NCI-H2227 (cell line): ENCODE results near the gene LAMB4.
"Not testable (repeated sequence)": the region's sequence is repeated elsewhere in the genome, so short reads cannot be mapped to it uniquely, and the experiment has no call there.

ENCODE experiments used
- DNase-seq: peaks from one replicate; lab custom pipeline; 2025; ENCODE audit not compliant: unreplicated experiment; lab: John Stamatoyannopoulos, UW

Gene LAMB4

DNA sequence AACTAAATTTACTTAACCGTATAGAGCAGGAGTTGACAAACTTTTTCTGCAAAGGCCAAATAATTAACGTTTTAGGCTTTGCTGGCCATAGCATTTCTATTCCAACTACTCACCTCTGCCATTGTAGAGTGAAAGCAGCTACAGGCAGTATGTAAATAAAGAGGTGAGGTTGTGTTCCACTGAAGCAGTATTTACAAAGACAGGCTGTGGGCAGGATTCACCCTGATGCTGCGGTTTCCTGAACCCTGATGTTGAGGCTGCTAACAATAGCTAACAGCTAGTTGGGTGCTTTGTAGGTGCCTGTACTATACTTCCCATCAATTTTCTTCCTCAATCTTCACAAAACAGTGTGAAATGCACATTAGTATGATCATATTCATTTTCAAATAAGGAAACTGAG, 80.2 kb downstream of the LAMB4 start:
- DNase-seq, result no peak

GRCh38 chr7:108048422-108048821, 81.7 kb downstream of the LAMB4 start:
- DNase-seq, result no peak

DNA sequence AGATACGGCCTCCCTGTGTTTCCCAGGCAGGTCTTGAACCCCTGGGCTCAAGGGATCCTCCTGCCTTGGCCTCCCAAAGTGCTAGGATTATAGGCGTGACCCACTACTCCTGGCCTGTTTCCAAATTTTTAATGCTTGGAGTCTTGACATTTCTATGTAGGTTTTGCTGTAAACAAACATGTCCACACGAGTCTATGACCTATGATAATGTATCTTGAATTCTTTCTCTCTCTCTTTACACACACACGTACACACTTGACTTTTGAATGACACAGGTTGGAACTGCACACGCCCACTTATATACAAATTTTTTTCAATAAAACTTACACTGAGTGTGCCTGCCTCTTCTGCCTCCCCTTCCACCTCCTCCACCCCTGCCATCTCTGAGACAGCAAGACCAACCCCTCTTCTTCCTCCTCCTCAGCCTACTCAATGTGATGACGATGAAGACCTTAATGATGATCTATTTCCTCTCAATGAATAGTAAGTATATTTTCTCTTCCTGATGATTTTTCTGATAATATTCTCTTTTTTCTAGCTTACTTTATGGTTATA, 83.1 kb downstream of the LAMB4 start:
- DNase-seq, result no peak

GRCh38 chr7:108045669-108046068, 84.5 kb downstream of the LAMB4 start:
- no peak for DNase-seq

GRCh38 chr7:108045154-108045553, 85.0 kb downstream of the LAMB4 start:
- DNase-seq, result no peak

DNA sequence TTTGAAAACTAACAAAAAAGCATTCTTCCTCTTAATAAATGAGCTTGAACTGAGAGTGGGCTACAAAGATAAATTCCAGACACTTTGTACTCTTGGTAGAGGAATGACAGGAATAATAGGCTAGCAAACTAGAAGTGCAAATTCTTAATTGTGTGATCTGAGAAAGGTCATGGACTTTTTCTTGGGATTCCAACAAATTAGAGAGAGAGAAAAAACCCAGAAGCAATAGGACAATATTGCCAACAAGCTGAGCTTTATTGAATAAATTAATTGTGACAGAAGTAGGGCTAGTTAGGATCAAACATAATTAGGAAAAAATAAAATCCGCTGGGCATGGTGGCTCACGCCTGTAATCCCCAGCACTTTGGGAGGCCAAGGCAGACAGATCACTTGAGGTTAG, 85.8 kb downstream of the LAMB4 start:
- no peak for DNase-seq

DNA sequence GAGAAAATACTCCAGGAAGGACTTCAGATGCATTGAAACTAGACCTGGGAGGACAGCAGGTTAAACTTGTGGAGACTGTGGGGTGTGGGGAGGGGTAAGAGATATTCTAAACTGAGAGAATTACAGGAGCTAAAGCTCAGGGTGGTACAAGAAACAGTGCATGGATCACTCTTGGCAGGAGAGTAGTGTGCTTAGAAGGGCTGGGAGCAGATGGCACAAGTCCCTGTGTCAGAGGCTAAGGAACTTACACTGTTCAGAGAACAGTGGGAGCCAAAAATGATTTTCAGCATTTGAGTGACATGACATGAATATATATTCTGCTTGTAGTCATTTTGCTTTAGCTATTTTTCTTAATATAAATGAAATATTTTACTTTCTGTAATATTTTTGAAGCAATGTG, 91.2 kb downstream of the LAMB4 start:
- DNase-seq, result no peak

- no peak for DNase-seq
Measured at GRCh38 chr7:108037741-108038140, 92.4 kb downstream of the LAMB4 start.

- no peak for DNase-seq
Measured at GRCh38 chr7:108037140-108037539, 93.0 kb downstream of the LAMB4 start.

- no peak for DNase-seq
Measured at GRCh38 chr7:108034586-108034985, 95.6 kb downstream of the LAMB4 start.

GRCh38 chr7:108033776-108034497, 96.2 kb downstream of the LAMB4 start:
- DNase-seq, result no peak

GRCh38 chr7:108033309-108033708, 96.9 kb downstream of the LAMB4 start:
- not testable (repeated sequence) for DNase-seq

DNA sequence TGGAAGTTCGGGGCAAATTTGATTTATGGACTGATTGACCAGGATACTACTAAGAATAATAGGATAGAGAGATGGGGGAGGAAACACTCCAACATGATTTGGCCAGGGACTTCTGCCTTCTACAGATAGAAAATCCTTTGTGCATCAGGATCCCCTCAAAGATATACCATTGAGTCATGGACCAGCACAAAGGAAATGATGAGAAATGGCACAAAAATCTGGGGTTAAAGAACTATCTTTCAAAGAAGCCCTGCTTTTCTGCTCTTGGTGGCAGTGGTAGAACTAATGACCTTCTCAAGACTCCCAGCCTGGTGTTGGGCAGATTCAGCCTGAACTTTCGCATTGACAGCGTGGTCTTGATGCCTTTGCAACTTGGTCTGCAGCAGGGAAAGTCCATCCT, 99.6 kb downstream of the LAMB4 start:
- DNase-seq, result no peak

- DNase-seq, result no peak
Measured at GRCh38 chr7:108029034-108029433, 101.1 kb downstream of the LAMB4 start.

- no peak for DNase-seq
Measured at GRCh38 chr7:108028111-108028510, 102.0 kb downstream of the LAMB4 start.

DNA sequence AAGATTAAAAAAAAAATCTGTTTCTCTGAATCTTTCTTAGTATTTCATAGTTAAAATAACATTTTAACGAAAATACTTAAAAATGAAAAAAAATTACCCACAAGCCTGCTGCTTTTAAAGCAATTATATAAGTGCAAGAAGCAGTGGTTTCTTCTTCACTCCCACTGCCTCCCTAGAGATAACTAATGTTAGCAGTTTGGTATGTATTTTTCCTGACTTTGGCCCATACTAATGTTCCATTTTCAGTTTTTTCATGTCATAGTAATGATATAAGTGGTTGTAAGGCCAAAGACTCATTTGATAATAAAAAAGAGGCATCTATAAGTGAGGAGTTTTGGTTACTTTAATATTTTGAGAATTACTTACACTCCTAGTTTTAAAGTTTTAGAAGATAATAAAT, 102.9 kb downstream of the LAMB4 start:
- no peak for DNase-seq

DNA sequence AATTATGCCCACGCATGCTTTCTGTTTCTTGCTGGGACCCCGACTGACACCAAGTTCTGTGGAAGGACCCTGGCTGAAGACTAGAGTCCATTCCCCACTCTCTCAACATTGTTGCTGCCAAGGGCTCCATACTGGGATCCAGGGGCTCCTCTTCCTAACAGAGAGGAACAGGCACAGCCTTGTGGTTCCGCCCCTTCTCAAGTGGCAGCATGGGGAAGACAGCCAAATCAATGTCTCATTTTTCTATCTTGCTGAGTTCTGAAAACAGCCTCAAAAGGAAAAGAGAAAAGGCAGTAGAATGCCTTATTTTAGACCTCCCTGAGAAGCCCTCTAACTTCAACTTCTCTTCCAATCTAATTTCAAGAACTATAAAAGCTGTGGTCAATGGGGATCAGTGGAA, 103.5 kb downstream of the LAMB4 start:
- DNase-seq, result peak; percentile 14

DNA sequence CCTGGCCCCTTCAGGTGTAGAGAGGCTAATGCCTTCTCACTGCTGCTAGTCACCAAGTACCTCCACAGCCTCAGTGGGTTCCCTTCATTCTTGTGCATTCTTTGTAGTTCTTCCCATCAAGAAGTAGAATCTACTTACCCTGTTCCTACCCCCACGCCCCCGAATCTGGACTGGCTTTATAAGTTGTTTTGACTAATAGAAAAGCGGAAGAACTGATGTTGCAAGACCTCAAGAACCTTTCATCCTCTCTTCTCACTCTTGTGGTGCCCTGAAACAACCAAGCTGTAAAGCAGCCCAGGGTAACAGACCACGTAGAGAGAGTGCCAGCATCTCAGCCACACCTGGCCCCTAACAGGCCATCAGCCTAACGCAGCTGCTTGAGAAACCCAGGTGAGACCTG, 104.0 kb downstream of the LAMB4 start:
- DNase-seq, result no peak

GRCh38 chr7:108024538-108024937, 105.6 kb downstream of the LAMB4 start:
- no peak for DNase-seq

- no peak for DNase-seq
Measured at GRCh38 chr7:108020585-108020984, 109.6 kb downstream of the LAMB4 start.

GRCh38 chr7:108018668-108019067, 111.5 kb downstream of the LAMB4 start:
- no peak for DNase-seq

DNA sequence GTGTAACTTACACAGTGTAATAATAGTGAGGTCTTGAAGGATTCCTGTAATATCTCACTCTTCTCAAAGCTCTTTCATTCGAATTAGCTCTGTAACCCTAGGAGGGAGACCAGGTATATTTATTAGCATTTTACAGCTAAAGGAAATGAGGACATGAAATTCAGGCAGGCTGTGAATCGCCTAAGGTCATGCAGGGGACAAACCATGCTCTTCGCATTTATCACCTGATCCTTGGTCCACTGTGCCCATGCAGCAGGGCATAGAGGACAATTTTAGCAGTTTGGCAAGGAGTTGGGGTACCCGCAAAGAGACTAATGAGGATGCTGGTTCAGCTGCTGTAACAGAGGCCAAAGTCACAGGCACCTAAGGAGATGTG, 112.4 kb downstream of the LAMB4 start:
- DNase-seq, result no peak
